ENCODE results near the gene PLCH1.

PLCH1 gene

DNA sequence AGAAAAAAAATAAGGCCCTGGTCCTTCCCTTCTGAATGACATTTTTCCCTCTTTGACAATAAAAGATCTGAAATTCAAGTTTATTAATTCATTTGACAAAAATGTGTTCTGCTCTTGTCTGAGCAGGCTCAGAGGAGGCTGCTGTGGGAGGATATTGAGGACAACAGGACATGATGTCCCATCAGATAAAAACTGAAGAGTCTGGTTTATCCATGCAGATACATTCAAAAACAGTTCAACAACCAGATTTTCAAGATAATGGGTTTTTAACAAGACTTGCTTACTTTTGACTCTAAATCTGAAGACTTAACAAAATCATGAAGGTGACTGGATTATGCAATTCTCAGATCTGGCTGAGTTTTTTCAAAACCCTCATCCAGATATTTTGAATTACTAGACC lies 414.5 kb downstream of the PLCH1 start:
- no peak for DNase-seq

GRCh38 chr3:155329513-155330048 lies 415.3 kb downstream of the PLCH1 start:
- no peak for DNase-seq

- no peak for DNase-seq
Observed at GRCh38 chr3:155327871-155328270, 417.0 kb downstream of the PLCH1 start.

- no peak for DNase-seq
Observed at GRCh38 chr3:155327430-155327829, 417.4 kb downstream of the PLCH1 start.

DNA sequence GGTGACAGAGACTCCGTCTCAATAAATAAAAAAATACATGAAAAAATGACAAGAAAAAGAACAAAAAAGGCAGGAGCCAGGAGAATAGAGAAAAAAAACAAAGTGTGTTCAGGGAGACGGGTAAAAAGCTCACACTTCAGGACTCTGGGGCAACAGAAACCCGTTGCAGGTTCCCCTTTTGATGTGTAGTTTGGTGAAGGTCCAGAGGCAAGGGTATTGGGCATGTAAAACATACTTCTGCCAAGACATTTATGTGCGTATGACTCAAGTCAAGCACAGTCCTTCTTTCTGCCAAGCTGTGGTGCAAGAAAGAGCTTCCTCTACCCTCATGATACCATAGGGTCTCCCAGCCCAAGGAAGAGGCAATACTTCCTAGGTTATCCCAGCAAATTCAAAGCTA lies 418.0 kb downstream of the PLCH1 start:
- no peak for DNase-seq

- DNase-seq: no peak
Observed at GRCh38 chr3:155326244-155326643, 418.6 kb downstream of the PLCH1 start.

Measured in NCI-H446 (cell line).